ENCODE data around the gene MPST.

GRCh38 chr22:37075822-37076433 lies 56.4 kb downstream of the MPST start:
- no peak for TF ChIP-seq MAX (IDR thresholded peaks at IDR 0.05; ENCODE audit: low read depth, low read length)
- TF ChIP-seq CTCF (IDR thresholded peaks at IDR 0.05; ENCODE audit: low read depth, low read length), result no peak
- TF ChIP-seq POLR2A (IDR thresholded peaks at IDR 0.05; ENCODE audit: extremely low read depth, insufficient read length), result no peak
- TF ChIP-seq MYC (IDR thresholded peaks at IDR 0.05; ENCODE audit: low read depth, low read length), result no peak

All from NB4 (cell line).